K562 (cell line): ENCODE results near the gene VPS13D. TPM values are rescaled to one million over a fixed set of nuclear protein-coding genes. Genes with fewer than 3 reads are reported as not detected.

ENCODE experiments used
- CC2D1A ChIP-seq: fragments of 450-650 bp; IDR thresholded peaks from 2 replicates; pipeline ENCODE4 v1.6.1; 2017; ENCODE audit warnings: mild to moderate bottlenecking
- FOXJ3 ChIP-seq: sonication (generic); formaldehyde crosslinking; IDR thresholded peaks from 2 replicates; pipeline ENCODE4 v1.4.0; 2020; ENCODE audit warnings: mild to moderate bottlenecking, missing genetic modification reagents
- FOXM1 ChIP-seq, 2 experiments: fragments of 450-650 bp in 1 of 2; sonication (generic) in 1 of 2; formaldehyde crosslinking in 1 of 2; IDR thresholded peaks; 2 replicates each; pipeline versions ENCODE4 v1.6.1 to v1.9.0; 2017 to 2022; ENCODE audit warnings: low read depth in 2 of 2, mild to moderate bottlenecking in 2 of 2, missing genetic modification reagents in 1 of 2, moderate library complexity in 1 of 2
- HMGXB4 ChIP-seq: sonication (generic); formaldehyde crosslinking; IDR thresholded peaks from 2 replicates; pipeline ENCODE4 v1.8.1; 2023; ENCODE audit warnings: mild to moderate bottlenecking, missing genetic modification reagents
- HOMEZ ChIP-seq: fragments of 250-450 bp; sonication (Bioruptor Pico); IDR thresholded peaks from 2 replicates; pipeline ENCODE4 v1.4.0; 2020; ENCODE audit warnings: mild to moderate bottlenecking, moderate library complexity
- MAZ ChIP-seq, 2 experiments: fragments of 450-650 bp in 1 of 2; sonication (generic) in 1 of 2; formaldehyde crosslinking; IDR thresholded peaks in 1 of 2; conservative IDR thresholded peaks in 1 of 2; 2 replicates each; pipeline versions ENCODE4 v1.4.0 to v1.5.0; 2020; ENCODE audit warnings: mild to moderate bottlenecking in 1 of 2, missing genetic modification reagents in 1 of 2
- NONO ChIP-seq, 2 experiments: fragments of 200-400 bp in 1 of 2; fragments of 450-650 bp in 1 of 2; formaldehyde crosslinking in 1 of 2; IDR thresholded peaks; 2 replicates each; pipeline ENCODE4 v1.6.1; 2017; ENCODE audit warnings: low read depth in 2 of 2, mild to moderate bottlenecking in 2 of 2, moderate library complexity in 2 of 2, low read length in 1 of 2
- NRF1 ChIP-seq, 2 experiments: fragments of 450-650 bp; IDR thresholded peaks in 1 of 2; conservative IDR thresholded peaks in 1 of 2; 2 replicates each; pipeline ENCODE4 v1.6.1; 2014; ENCODE audit warnings: mild to moderate bottlenecking in 2 of 2
- TRIM25 ChIP-seq: fragments of 450-650 bp; IDR thresholded peaks from 2 replicates; pipeline ENCODE4 v1.7.0; 2016; ENCODE audit warnings: borderline replicate concordance
- ZNF197 ChIP-seq: fragments of 200-800 bp; sonication (Bioruptor generic); IDR thresholded peaks from 2 replicates; pipeline ENCODE4 v1.6.1; 2016; ENCODE audit warnings: low read depth, missing genetic modification characterization, missing compliant biosample characterization
- ZNF586 ChIP-seq: fragments of 450-650 bp; formaldehyde crosslinking; conservative IDR thresholded peaks from 2 replicates; pipeline ENCODE4 v1.4.0; 2020; ENCODE audit warnings: mild to moderate bottlenecking, moderate library complexity
- ZNF695 ChIP-seq: fragments of 450-650 bp; formaldehyde crosslinking; IDR thresholded peaks from 2 replicates; pipeline ENCODE4 v1.4.0; 2020; ENCODE audit warnings: mild to moderate bottlenecking, moderate library complexity
- ZSCAN29 ChIP-seq: fragments of 450-650 bp; IDR thresholded peaks from 2 replicates; pipeline ENCODE4 v1.6.1; 2017
- polyA plus RNA-seq, 8 experiments: library from polyadenylated mRNA; depleted of rRNA in 4 of 8; stranded (reverse) in 5 of 8; unstranded in 3 of 8; fragments of >200 nt; fragmentation: Nextera tagmentation in 2 of 8; fragmentation: Illumina TruSeq in 1 of 8; extraction: Ambion mirVana in 2 of 8; extraction: Trizol in 1 of 8; gene quantifications; 2 replicates each; pipeline versions ENCODE4 v1.2.1 to v1.2.3, GENCODE V29; 2011 to 2014; ENCODE audit warnings: inconsistent platforms in 1 of 8, missing spikeins in 1 of 8
- total RNA-seq, 7 experiments: library from RNA; depleted of rRNA in 6 of 7; stranded (reverse); fragments of >200 nt in 6 of 7; fragmentation: Illumina TruSeq in 2 of 7; extraction: Trizol in 2 of 7; gene quantifications; 2 replicates each; pipeline versions ENCODE4 v1.2.1 to v1.2.3, GENCODE V29; 2011 to 2021; ENCODE audit warnings: low replicate concordance in 1 of 7

Gene VPS13D
- total and polyA plus RNA-seq, 9 of the 15 experiments (the other 6 are each of a cell fraction or from before 2014, with no cell fraction given), result 6.1 to 51.5 (median 38.5) TPM

- TF ChIP-seq MAZ (CRISPR knock-in tag; conservative IDR thresholded peaks at IDR 0.05 in 1 of 2, IDR thresholded peaks at IDR 0.05 in 1 of 2), result no peak
- TF ChIP-seq NONO (IDR thresholded peaks at IDR 0.05; ENCODE audit: low read depth in 2 of 2, low read length in 1 of 2), result no peak
- no peak for TF ChIP-seq TRIM25
- TF ChIP-seq ZNF197 (CRISPR knock-in tag), result no peak
- no peak for TF ChIP-seq HOMEZ (CRISPR knock-in tag)
- no peak for TF ChIP-seq FOXJ3 (CRISPR knock-in tag)
- no peak for TF ChIP-seq HMGXB4
- TF ChIP-seq CC2D1A, result no peak
- TF ChIP-seq NRF1 (conservative IDR thresholded peaks at IDR 0.05 in 1 of 2, IDR thresholded peaks at IDR 0.05 in 1 of 2), result no peak
- no peak for TF ChIP-seq ZNF695 (CRISPR knock-in tag)
- no peak for TF ChIP-seq FOXM1 (IDR thresholded peaks at IDR 0.05; ENCODE audit: low read depth)
- no peak for TF ChIP-seq FOXM1 (CRISPR knock-in tag; IDR thresholded peaks at IDR 0.05; ENCODE audit: low read depth)
- TF ChIP-seq ZNF586 (CRISPR knock-in tag), result no peak
- TF ChIP-seq ZSCAN29, result no peak
Measured at GRCh38 chr1:12405325-12406210, 175.7 kb downstream of the VPS13D start (continued).
